Measurements from ENCODE around the gene UVRAG.
"Not testable (repeated sequence)": the region's sequence is repeated elsewhere in the genome, so short reads cannot be mapped to it uniquely, and the experiment has no call there.

UVRAG gene

DNA sequence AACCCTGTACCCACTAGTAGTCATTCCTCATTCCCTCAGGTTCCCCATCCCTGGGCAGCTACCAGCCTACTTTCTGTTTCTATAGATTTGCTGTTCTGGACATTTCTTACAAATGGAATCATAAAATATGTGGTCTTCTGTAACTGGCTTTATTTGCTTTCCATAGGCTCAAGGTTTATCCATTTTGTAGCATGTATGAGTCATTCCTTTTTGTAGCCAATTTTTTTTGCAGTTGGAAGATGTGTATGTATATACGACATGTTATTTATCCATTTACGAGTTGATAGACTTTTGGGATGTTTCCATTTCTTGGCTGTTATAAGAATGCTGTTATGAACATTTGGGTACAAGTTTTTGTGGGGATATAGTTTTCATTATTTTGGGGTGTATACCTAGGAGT lies 260.7 kb downstream of the UVRAG start:
- no peak for DNase-seq
- H3K9me3 ChIP-seq = no peaks in the 10 kb centered on the region
- TF ChIP-seq, protein P1, sequence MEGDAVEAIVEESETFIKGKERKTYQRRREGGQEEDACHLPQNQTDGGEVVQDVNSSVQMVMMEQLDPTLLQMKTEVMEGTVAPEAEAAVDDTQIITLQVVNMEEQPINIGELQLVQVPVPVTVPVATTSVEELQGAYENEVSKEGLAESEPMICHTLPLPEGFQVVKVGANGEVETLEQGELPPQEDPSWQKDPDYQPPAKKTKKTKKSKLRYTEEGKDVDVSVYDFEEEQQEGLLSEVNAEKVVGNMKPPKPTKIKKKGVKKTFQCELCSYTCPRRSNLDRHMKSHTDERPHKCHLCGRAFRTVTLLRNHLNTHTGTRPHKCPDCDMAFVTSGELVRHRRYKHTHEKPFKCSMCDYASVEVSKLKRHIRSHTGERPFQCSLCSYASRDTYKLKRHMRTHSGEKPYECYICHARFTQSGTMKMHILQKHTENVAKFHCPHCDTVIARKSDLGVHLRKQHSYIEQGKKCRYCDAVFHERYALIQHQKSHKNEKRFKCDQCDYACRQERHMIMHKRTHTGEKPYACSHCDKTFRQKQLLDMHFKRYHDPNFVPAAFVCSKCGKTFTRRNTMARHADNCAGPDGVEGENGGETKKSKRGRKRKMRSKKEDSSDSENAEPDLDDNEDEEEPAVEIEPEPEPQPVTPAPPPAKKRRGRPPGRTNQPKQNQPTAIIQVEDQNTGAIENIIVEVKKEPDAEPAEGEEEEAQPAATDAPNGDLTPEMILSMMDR (IDR thresholded peaks at IDR 0.05; ENCODE audit: low read depth, low read length) = no peak
- H3K36me3 ChIP-seq = no peaks in the 10 kb centered on the region
- no peaks in the 10 kb centered on the region for H3K4me1 ChIP-seq
- H3K27me3 ChIP-seq = no peaks in the 10 kb centered on the region
- H3K4me3 ChIP-seq (ENCODE audit: low read depth, low read length) = no peak overlapping the region

DNA sequence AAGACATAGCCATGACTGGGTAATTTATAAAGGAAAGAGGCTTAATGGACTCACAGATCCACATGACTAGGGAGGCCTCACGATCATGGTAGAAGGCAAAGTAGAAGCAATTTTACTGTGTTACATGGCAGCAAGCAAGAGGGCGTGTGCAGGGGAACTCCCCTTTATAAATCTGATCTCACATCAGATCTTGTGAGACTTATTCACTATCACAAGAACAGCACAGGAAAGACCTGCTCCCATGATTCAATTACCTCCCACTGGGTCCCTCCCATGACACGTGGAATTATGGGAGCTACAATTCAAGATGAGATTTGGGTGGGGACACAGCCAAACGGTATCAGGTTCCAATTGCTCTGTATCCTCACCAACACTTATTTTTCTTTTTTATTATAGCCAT lies 261.2 kb downstream of the UVRAG start:
- H3K27me3 ChIP-seq; DNase-seq; H3K36me3 ChIP-seq; H3K4me1 ChIP-seq; H3K9me3 ChIP-seq; H3K4me3 ChIP-seq (ENCODE audit: low read depth, low read length): not testable (repeated sequence)

DNA sequence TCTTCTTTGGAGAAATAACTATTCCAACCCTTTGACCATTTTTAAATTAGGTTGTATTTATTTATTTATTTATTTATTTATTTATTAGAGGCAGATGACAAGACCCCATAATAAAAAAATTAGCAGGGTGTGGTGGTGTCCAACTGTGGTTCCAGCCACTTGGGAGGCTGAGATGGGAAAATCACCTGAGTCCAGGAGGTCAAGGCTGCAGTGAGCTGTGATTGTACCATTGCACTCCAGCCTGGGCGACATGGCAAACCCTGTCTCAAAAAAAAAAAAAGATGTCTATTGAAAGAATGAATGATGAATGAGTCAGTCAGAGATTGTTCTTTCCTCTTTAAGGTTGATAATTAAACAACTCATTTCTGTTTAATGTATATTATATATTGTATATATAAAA lies 261.7 kb downstream of the UVRAG start:
- Histone ChIP-seq H3K9me3 (no peaks in the 10 kb centered on the region), H3K36me3 (no peaks in the 10 kb centered on the region), H3K4me3 (ENCODE audit: low read depth, low read length) (no peak overlapping the region), H3K27me3 (no peaks in the 10 kb centered on the region), H3K4me1 (no peaks in the 10 kb centered on the region)
- TF ChIP-seq, protein P1 (IDR thresholded peaks at IDR 0.05; ENCODE audit: low read depth, low read length) = no peak
- DNase-seq = no peak

DNA sequence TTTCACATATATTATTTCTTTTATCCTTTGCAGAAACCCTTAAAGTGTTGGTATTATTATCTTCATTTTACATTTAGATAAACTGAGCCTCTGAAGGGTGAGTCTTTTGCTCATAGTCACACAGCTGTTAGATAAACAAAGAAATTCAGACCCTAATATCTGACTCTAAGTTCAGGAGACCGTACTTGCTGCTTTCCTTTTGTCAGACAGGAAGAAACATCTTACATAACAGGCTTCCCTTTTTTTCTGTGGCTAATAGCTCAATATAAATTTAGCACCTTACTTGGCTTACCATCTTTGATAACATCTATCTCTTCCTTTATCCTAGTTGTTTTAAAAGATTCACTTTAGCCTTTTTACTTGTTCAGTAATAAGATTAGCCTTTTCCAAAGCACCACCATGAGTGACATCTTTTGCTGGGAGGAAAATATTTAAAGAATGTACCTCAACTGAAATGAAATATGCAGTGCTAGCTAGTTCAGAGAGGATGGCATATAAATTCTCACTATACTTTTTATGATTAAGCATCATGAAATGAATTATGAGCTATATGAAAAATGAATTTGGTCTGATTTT lies 262.7 kb downstream of the UVRAG start:
- TF ChIP-seq, protein P1 (IDR thresholded peaks at IDR 0.05; ENCODE audit: low read depth, low read length) = no peak
- no peaks in the 10 kb centered on the region for H3K9me3 ChIP-seq
- no peaks in the 10 kb centered on the region for H3K27me3 ChIP-seq
- H3K4me1 ChIP-seq = no peaks in the 10 kb centered on the region
- no peak for DNase-seq
- no peak overlapping the region for H3K4me3 ChIP-seq (ENCODE audit: low read depth, low read length)
- no peaks in the 10 kb centered on the region for H3K36me3 ChIP-seq

DNA sequence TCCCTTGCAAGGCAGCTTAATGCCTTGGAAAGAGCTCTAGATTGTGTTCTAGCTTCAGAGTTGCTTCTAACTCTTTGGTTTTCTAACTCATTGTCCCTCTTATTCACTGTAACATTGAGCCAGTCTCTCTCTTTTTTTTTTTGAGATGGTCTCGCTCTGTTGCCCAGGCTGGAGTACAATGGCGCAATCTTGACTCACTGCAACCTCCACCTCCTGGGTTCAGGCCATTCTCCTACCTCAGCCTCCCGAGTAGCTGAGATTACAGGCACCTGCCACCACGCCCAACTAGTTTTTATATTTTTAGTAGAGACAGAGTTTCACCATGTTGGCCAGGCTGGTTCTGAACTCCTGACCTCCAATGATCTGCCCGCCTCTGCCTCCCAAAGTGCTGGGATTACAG lies 266.1 kb downstream of the UVRAG start:
- H3K4me3 ChIP-seq (ENCODE audit: low read depth, low read length); H3K4me1 ChIP-seq; DNase-seq: not testable (repeated sequence)

DNA sequence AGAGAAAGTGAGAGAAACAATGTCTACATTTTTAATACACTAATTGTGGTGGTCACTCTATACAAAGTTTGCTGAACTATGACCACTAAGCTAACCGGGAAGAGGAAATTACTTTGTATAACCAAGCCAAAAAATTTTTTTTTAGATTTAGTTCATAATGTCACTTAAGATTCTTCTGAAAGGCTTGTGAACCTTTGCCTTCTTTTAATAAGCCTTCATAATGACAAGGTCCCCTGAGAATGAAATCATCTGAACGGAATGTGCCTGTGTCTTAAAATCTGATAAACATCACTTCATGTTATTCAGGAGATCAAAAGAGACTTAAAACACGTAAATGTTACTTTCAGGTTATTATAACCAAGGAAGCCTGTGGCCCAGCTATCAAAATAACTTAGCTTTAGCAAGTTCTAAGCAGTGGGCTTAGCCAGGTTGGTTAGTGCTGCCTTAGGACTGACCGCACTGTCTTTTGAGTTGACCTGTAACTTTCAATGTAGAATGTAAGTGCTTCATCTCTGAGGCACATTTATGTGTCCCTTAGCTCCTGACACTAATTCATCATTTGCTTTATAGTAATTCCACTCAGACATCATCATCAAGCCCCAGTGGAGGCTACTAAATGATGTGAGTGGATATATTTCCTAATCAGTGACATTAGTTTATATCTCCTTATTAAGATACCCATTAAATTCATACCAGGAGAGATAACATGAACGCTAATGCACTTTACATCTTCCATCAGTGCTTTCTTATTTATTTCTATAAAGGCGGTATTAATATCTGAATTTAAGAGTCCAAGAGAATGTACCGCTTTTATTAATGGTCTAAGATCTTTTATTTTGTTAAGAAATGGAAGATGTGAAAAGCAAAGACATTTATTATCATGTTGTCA lies 268.8 kb downstream of the UVRAG start:
- Histone ChIP-seq H3K9me3 (no peaks in the 10 kb centered on the region), H3K36me3 (no peaks in the 10 kb centered on the region), H3K4me3 (ENCODE audit: low read depth, low read length) (no peak overlapping the region), H3K27me3 (no peaks in the 10 kb centered on the region), H3K4me1 (0 out of 2 replicates have a peak, but pooled peaks cover 5% of the 10 kb centered on the region)
- DNase-seq = no peak
- TF ChIP-seq, protein P1 (IDR thresholded peaks at IDR 0.05; ENCODE audit: low read depth, low read length) = no peak

More for the DNA sequence above, 266.1 kb downstream of the UVRAG start:
- H3K36me3 ChIP-seq, H3K27me3 ChIP-seq, H3K9me3 ChIP-seq: not testable (repeated sequence)

DNA sequence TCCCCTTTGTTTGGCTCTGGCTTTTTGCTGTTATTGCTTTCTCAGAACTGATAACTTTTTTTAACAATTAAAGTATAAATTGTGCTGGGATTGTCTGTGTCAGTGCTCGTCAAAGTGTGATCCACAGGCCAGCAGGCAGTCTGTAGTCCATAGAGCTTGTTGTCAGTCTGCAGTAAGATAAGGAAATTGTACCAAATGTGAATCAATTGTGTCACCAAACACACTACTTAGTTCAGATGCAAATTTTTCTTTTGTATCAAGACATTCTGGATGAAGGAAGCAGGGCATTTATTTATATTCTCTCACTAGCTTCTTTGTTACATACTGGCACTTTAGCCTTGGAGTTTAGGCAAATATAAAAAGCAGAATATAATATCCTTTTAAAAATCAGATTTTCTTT lies 270.3 kb downstream of the UVRAG start:
- no peak for DNase-seq
- no peaks in the 10 kb centered on the region for H3K9me3 ChIP-seq
- H3K27me3 ChIP-seq = no peaks in the 10 kb centered on the region
- no peaks in the 10 kb centered on the region for H3K36me3 ChIP-seq
- H3K4me3 ChIP-seq (ENCODE audit: low read depth, low read length) = no peak overlapping the region
- H3K4me1 ChIP-seq = 0 out of 2 replicates have a peak, but pooled peaks cover 5% of the 10 kb centered on the region
- TF ChIP-seq, protein P1 (IDR thresholded peaks at IDR 0.05; ENCODE audit: low read depth, low read length) = no peak
